Measurements from ENCODE around the gene SEPSECS. TPM values are rescaled to one million over a fixed set of nuclear protein-coding genes. Genes with fewer than 3 reads are reported as not detected.

The SEPSECS gene
- total and polyA plus RNA-seq, 7 donors = 4.5 to 11.1 (median 8.6) TPM

DNA sequence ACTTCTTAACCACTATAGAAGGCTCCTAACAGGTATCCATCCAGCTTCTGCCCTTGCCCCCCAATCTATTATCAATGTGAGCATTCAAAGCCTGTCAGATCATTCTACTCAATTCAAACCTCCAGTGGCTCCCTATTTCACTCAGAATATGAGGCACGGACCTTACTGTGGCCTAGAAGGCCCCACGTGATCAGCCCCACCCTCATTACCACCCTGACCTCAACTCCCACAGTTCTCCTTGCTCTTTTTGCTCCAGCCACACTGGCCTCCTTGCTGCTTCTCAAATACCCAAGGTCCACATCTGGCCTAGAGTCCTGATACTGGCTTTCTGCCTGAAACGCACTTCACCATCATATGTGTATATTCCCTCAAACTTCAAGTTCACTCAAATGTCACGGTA is 18.7 kb downstream of the SEPSECS start:
- intact Hi-C loops (cut with DNase I) = loop anchor here (10.0 kb wide), 1 partner anchor 657 kb away; no protein-coding TSS in a partner anchor
- H3K9me3 ChIP-seq = peaks cover 0 to 1% (median 0%) of the 10 kb centered on the region in 4 donors
- no peak for TF ChIP-seq POLR2AphosphoS5 (IDR thresholded peaks at IDR 0.05)
- TF ChIP-seq POLR2A (IDR thresholded peaks at IDR 0.05) = no peak
- no peak for TF ChIP-seq EP300 (IDR thresholded peaks at IDR 0.05)
- TF ChIP-seq CTCF (IDR thresholded peaks at IDR 0.05) = no peak
- H3K27ac ChIP-seq = no peak overlapping the region
- H3K36me3 ChIP-seq = peaks cover 0 to 24% (median 0%) of the 10 kb centered on the region in 4 donors
- H3K4me1 ChIP-seq = no peaks in the 10 kb centered on the region
- 92 to 95% methylated on average over 4 of the region's 4 CpGs for WGBS, 2 donors
- H3K27me3 ChIP-seq = no peaks in the 10 kb centered on the region
- H3K4me3 ChIP-seq = no peak overlapping the region
- DNase-seq = no peak

DNA sequence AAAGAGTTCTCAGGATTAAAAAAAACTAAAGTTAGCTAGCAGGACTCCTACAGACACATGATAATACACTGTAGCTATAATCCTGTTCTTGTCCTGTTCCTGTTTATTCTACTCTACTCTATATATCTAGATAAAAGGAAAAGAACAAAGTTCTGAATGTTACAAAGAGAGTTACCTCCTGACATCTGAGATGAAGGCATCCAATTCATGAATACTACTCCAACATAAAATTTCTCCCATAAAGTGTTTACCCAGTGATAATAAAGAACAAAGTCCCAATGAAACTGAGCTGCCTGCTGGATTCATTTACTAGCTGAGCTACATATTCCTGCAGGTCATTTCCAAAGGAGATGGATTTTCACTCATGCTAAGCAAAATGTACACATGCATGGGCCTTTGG is 27.1 kb downstream of the SEPSECS start:
- Histone ChIP-seq H3K27me3 (no peaks in the 10 kb centered on the region), H3K4me1 (peaks cover 0 to 7% (median 5%) of the 10 kb centered on the region in 4 donors), H3K36me3 (no peaks in the 10 kb centered on the region), H3K9me3 (peaks cover 0 to 2% (median 0%) of the 10 kb centered on the region in 4 donors), H3K4me3 (no peak overlapping the region), H3K27ac (no peak overlapping the region)
- no peak for DNase-seq
- TF ChIP-seq POLR2AphosphoS5 (IDR thresholded peaks at IDR 0.05) (no peak), CTCF (IDR thresholded peaks at IDR 0.05) (no peak), EP300 (IDR thresholded peaks at IDR 0.05) (no peak), POLR2A (IDR thresholded peaks at IDR 0.05) (no peak)
- intact Hi-C loops (cut with DNase I) = no loop called here

- intact Hi-C loops (cut with DNase I) = no loop called here
- no peaks in the 10 kb centered on the region for H3K27me3 ChIP-seq
- H3K27ac ChIP-seq = no peak overlapping the region
- TF ChIP-seq POLR2AphosphoS5 (IDR thresholded peaks at IDR 0.05) = no peak
- TF ChIP-seq POLR2A (IDR thresholded peaks at IDR 0.05) = no peak
- TF ChIP-seq CTCF (IDR thresholded peaks at IDR 0.05) = no peak
- TF ChIP-seq EP300 (IDR thresholded peaks at IDR 0.05) = no peak
- H3K9me3 ChIP-seq = peaks cover 0 to 2% (median 0%) of the 10 kb centered on the region in 4 donors
- H3K36me3 ChIP-seq = no peaks in the 10 kb centered on the region
- no peak for DNase-seq
- peaks cover 0 to 7% (median 5%) of the 10 kb centered on the region in 4 donors for H3K4me1 ChIP-seq
- H3K4me3 ChIP-seq = no peak overlapping the region
These were observed 28.3 kb downstream of the SEPSECS start for GRCh38 chr4:25131926-25132325.

- no peak overlapping the region for H3K4me3 ChIP-seq
- H3K27me3 ChIP-seq = no peaks in the 10 kb centered on the region
- DNase-seq = no peak
- 90 to 94% methylated on average over 2 of the region's 2 CpGs for WGBS, 2 donors
- intact Hi-C loops (cut with DNase I) = no loop called here
- no peak for TF ChIP-seq POLR2A (IDR thresholded peaks at IDR 0.05)
- TF ChIP-seq CTCF (IDR thresholded peaks at IDR 0.05) = no peak
- TF ChIP-seq EP300 (IDR thresholded peaks at IDR 0.05) = no peak
- no peak for TF ChIP-seq POLR2AphosphoS5 (IDR thresholded peaks at IDR 0.05)
- peaks cover 0 to 7% (median 5%) of the 10 kb centered on the region in 4 donors for H3K4me1 ChIP-seq
- no peaks in the 10 kb centered on the region for H3K9me3 ChIP-seq
- H3K36me3 ChIP-seq = peaks cover 0 to 2% (median 0%) of the 10 kb centered on the region in 4 donors
- no peak overlapping the region for H3K27ac ChIP-seq
These were observed 28.9 kb downstream of the SEPSECS start for GRCh38 chr4:25131381-25131780.

- H3K4me1 ChIP-seq = peaks cover 0 to 7% (median 5%) of the 10 kb centered on the region in 4 donors
- H3K27ac ChIP-seq = no peak overlapping the region
- TF ChIP-seq POLR2AphosphoS5 (IDR thresholded peaks at IDR 0.05) (no peak), CTCF (IDR thresholded peaks at IDR 0.05) (no peak), POLR2A (IDR thresholded peaks at IDR 0.05) (no peak), EP300 (IDR thresholded peaks at IDR 0.05) (no peak)
- intact Hi-C loops (cut with DNase I) = no loop called here
- no peak overlapping the region for H3K4me3 ChIP-seq
- no peaks in the 10 kb centered on the region for H3K9me3 ChIP-seq
- peaks cover 0 to 13% (median 0%) of the 10 kb centered on the region in 4 donors for H3K36me3 ChIP-seq
- no peaks in the 10 kb centered on the region for H3K27me3 ChIP-seq
- no peak for DNase-seq
- 95 to 100% methylated on average over 1 of the region's 1 CpG for WGBS, 2 donors
These were observed 30.3 kb downstream of the SEPSECS start for GRCh38 chr4:25129917-25130316.
